GM18507 (cell line): Measurements from ENCODE around the gene MYD88.

Experiments used
- DNase-seq: peaks from one replicate; pipeline ENCODE4 v3.0.0; 2011; ENCODE audit warnings: low read depth; ENCODE audit not compliant: insufficient read length; ENCODE audit errors: extremely low spot score
- FAIRE-seq: peaks from 2 replicates; lab custom pipeline; 2011; peaks lifted over from hg19 to GRCh38; lab: Jason Lieb, UNC

The MYD88 gene

GRCh38 chr3:38139652-38140051 lies 1.2 kb downstream of the MYD88 start:
- FAIRE-seq (no peak), DNase-seq (no peak)

DNA sequence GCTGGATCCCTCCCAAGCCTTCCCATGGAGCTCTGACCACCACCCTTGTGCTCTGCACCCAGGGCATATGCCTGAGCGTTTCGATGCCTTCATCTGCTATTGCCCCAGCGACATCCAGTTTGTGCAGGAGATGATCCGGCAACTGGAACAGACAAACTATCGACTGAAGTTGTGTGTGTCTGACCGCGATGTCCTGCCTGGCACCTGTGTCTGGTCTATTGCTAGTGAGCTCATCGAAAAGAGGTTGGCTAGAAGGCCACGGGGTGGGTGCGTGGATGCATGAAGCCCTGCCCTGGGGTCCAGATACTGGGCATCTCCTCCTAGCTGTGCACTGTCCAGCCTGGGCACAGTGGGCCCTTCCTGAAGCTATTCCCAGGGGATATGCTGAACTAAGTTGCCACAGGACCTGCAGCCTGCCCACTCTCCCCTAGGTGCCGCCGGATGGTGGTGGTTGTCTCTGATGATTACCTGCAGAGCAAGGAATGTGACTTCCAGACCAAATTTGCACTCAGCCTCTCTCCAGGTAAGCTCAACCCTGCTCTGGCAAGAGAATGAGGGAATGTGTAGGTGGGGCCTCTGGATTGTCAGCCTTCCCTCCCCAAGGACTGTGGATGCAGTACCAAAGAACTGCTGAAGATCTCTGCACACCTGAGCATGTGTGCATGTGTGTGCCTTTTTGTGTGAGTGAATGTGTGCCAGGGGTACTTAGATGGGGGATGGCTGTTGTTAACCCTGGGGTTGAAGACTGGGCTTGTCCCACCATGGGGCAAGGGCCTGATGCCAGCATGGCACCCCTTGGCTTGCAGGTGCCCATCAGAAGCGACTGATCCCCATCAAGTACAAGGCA lies 2.1 kb downstream of the MYD88 start:
- no peak for FAIRE-seq
- DNase-seq = no peak

DNA sequence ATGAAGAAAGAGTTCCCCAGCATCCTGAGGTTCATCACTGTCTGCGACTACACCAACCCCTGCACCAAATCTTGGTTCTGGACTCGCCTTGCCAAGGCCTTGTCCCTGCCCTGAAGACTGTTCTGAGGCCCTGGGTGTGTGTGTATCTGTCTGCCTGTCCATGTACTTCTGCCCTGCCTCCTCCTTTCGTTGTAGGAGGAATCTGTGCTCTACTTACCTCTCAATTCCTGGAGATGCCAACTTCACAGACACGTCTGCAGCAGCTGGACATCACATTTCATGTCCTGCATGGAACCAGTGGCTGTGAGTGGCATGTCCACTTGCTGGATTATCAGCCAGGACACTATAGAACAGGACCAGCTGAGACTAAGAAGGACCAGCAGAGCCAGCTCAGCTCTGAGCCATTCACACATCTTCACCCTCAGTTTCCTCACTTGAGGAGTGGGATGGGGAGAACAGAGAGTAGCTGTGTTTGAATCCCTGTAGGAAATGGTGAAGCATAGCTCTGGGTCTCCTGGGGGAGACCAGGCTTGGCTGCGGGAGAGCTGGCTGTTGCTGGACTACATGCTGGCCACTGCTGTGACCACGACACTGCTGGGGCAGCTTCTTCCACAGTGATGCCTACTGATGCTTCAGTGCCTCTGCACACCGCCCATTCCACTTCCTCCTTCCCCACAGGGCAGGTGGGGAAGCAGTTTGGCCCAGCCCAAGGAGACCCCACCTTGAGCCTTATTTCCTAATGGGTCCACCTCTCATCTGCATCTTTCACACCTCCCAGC lies 2.9 kb downstream of the MYD88 start:
- FAIRE-seq (no peak), DNase-seq (no peak)

DNA sequence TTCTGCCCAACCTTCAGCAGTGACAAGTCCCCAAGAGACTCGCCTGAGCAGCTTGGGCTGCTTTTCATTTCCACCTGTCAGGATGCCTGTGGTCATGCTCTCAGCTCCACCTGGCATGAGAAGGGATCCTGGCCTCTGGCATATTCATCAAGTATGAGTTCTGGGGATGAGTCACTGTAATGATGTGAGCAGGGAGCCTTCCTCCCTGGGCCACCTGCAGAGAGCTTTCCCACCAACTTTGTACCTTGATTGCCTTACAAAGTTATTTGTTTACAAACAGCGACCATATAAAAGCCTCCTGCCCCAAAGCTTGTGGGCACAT lies 3.5 kb downstream of the MYD88 start:
- FAIRE-seq (no peak), DNase-seq (no peak)

DNA sequence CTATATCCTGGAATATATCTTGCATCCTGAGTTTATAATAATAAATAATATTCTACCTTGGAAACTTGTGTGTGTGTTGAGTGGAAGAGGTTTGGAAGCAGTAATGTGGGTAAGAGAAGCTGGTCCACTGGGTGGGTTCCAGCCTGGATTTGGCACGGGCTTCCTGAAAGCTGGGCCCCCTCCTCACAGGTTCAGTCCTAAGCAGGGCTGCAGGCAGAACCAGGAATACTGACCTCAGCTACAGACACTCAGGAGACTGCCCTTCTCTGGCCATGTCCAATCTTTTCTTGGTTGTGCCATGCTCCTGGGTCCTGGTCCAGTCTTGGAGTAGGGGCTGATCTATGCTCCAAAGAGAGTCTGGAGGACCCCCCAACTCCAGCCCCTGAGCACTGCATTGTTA lies 4.5 kb downstream of the MYD88 start:
- DNase-seq (no peak), FAIRE-seq (no peak)

DNA sequence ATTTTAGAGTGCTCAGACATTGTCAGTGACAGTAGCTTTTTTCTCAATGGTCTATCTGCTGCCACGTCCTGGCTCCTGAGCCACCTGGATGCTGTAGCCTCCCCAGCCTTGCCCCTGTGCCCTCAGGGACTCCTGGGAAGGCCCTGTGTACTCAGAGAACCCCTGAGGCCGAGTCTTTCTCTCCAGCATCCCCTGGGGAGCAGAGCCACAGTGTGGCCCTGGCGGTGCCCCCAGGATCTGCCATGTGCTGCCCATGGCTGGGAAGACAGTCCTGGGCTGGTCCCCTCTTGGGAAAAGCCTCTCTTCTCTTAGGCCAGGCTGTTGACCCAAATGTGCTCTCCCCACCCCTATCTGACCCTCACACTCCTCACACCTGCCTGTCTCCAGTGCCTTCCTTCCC lies 5.0 kb downstream of the MYD88 start:
- DNase-seq = no peak
- FAIRE-seq = no peak

DNA sequence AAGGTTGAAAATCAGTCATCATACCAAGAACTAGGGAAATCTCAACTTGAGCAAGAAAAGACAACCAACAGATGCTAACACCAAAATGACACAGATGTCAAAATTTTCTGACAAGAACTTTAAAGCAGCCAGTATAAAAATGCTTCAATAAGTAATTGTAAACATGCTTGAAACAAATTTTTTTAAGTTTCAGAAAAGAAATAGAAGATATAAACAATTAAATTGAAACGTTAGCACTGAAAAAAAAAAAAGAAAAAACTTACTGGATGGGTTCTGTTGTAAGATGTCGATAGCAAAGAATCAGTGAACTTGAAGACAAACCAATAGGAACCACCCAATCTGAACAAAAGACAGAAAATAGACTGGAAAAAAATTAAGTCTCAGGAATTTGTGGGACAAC lies 8.0 kb downstream of the MYD88 start:
- DNase-seq = no peak
- no peak for FAIRE-seq

DNA sequence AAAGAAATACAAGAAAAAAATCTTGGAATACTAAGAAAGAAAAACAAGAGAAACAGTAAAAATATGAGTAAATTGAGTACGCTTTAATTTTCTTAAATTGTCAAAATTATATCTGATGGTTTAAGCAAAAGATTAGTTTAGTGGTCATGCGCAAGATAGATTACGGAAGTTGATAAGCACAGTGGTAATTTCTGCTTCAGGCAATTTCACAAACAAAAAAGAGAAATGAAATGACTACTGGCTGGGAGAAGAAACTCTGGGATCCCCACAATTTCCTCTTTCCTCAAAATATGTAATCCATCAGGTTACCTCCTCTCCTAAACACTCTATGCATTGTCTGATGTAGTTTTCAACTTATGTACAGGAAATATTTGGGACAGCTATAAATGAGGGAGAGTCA lies 9.0 kb downstream of the MYD88 start:
- FAIRE-seq = no peak
- no peak for DNase-seq

- no peak for DNase-seq
- FAIRE-seq = no peak
Observed at GRCh38 chr3:38148311-38148882, 9.9 kb downstream of the MYD88 start.

GRCh38 chr3:38149708-38150107 lies 11.2 kb downstream of the MYD88 start:
- FAIRE-seq = no peak

DNA sequence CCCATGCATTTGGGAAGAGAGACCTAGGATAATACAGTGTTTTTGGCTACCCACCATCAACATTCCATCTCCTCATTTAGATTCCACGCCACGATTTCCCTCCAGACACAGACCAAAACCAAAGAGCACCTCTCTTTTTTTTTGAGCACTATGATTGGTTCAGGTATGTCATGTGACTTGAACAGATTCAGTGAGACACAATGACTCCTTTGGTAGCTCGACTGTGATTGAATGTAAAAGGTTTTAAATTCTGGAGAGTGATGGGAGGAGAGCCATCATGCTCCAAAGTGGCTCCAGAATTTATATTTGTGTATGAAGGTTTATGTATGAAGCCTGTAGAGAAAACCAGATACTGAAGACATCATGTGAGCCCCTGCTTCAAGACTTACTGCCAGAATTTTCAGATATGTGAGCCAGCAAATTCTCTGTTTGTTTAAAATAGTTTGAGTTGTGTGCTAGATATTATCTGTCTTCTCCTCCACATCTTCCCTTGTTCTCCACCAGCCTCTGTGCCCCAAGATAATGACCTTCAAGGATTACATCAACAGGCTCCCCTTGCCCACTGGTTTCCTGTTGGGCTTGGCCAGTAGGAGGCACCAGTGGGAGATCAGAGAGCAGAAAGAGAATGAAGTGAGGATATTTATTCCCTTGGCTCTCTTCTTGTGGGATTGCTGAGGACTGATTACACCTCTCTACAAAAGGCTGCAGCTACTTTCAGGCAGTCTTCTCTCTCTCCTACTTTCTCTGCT lies 12.5 kb downstream of the MYD88 start:
- DNase-seq = no peak

More at GRCh38 chr3:38149708-38150107, 11.2 kb downstream of the MYD88 start:
- DNase-seq = no peak

GRCh38 chr3:38151667-38152265 lies 13.3 kb downstream of the MYD88 start:
- no peak for DNase-seq
- no peak for FAIRE-seq

More for the DNA sequence above, 12.5 kb downstream of the MYD88 start:
- no peak for FAIRE-seq

GRCh38 chr3:38152609-38153008 lies 14.1 kb downstream of the MYD88 start:
- FAIRE-seq (no peak), DNase-seq (no peak)

- no peak for DNase-seq
- no peak for FAIRE-seq
Observed at GRCh38 chr3:38153221-38153620, 14.8 kb downstream of the MYD88 start.

- DNase-seq (no peak), FAIRE-seq (no peak)
Observed at GRCh38 chr3:38154033-38154494, 15.6 kb downstream of the MYD88 start.

- DNase-seq (no peak), FAIRE-seq (peak; percentile 52)
Observed at GRCh38 chr3:38154625-38155255, 16.3 kb downstream of the MYD88 start.

DNA sequence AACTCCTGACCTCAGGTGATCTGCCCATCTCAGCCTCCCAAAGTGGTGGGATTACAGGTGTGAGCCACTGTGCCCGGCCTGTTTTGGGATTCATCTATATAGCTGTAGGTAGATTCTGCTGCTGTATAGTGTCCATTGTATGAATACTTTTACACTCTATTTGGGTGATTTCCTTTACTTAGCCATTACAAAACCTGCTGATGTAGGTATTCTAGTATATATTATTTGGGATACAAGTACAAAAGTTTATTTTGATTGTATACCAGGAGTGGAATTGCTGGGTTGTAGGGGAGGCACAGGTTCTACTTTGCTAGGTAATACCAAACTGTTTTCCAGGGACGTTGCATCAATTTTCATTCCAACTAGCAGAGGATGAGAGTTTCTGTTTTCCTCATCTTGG lies 17.4 kb downstream of the MYD88 start:
- FAIRE-seq (no peak), DNase-seq (no peak)

GRCh38 chr3:38157117-38157516 lies 18.7 kb downstream of the MYD88 start:
- DNase-seq (no peak), FAIRE-seq (no peak)

- DNase-seq (no peak), FAIRE-seq (no peak)
Observed at GRCh38 chr3:38157595-38157994, 19.1 kb downstream of the MYD88 start.
